Activated CD4-positive, alpha-beta T cell treated with anti-CD3 and anti-CD28 coated beads, Interleukin-2, amount 50 U/mL, for 4 hours (primary cell): ENCODE measurements around the gene THPO.

Source experiments
- DNase-seq, 2 experiments: peaks; one replicate each; pipeline ENCODE4 v3.0.0-alpha.2; 2020

The THPO gene

GRCh38 chr3:184377882-184378445, at the start of gene THPO:
THPO (minus strand) TSS chr3:184378207; CDS start chr3:184376259, 1,948 bp downstream.
- no peak for DNase-seq

- no peak for DNase-seq
Observed at GRCh38 chr3:184426691-184427141, 48.7 kb upstream of the THPO start.

GRCh38 chr3:184423561-184423960, 45.6 kb upstream of the THPO start:
- no peak for DNase-seq

GRCh38 chr3:184419171-184419570, 41.2 kb upstream of the THPO start:
- no peak for DNase-seq

- DNase-seq, result peak; percentile 62 to 63
Observed at GRCh38 chr3:184417619-184418327, 39.8 kb upstream of the THPO start.

GRCh38 chr3:184415203-184415490, 37.1 kb upstream of the THPO start:
- DNase-seq, result no peak

GRCh38 chr3:184414418-184415202, 36.6 kb upstream of the THPO start:
- no peak for DNase-seq

- DNase-seq, result no peak
Observed at GRCh38 chr3:184409946-184410500, 32.0 kb upstream of the THPO start.

- DNase-seq, result no peak
Observed at GRCh38 chr3:184409331-184409926, 31.4 kb upstream of the THPO start.

- no peak for DNase-seq
Observed at GRCh38 chr3:184405075-184406030, 27.3 kb upstream of the THPO start.

GRCh38 chr3:184399410-184399809, 21.4 kb upstream of the THPO start:
- DNase-seq, result no peak

GRCh38 chr3:184395320-184395660, 17.3 kb upstream of the THPO start:
- DNase-seq, result no peak

GRCh38 chr3:184391266-184391665, 13.3 kb upstream of the THPO start:
- no peak for DNase-seq

GRCh38 chr3:184389935-184390528, 12.0 kb upstream of the THPO start:
- DNase-seq, result no peak

- DNase-seq, result no peak
Observed at GRCh38 chr3:184389384-184389783, 11.4 kb upstream of the THPO start.

GRCh38 chr3:184388936-184389230, 10.9 kb upstream of the THPO start:
- DNase-seq, result no peak

- DNase-seq, result no peak
Observed at GRCh38 chr3:184388164-184388935, 10.3 kb upstream of the THPO start.

GRCh38 chr3:184387174-184387714, 9.2 kb upstream of the THPO start:
- no peak for DNase-seq

- DNase-seq, result no peak
Observed at GRCh38 chr3:184386047-184386806, 8.2 kb upstream of the THPO start.

GRCh38 chr3:184384856-184385422, 6.9 kb upstream of the THPO start:
- DNase-seq, result no peak
